H1 (cell line): ENCODE data around the gene HJURP. TPM values are rescaled to one million over a fixed set of nuclear protein-coding genes. Genes with fewer than 3 reads are reported as not detected.

Experiments
- BCL11A ChIP-seq, 2 experiments: IDR thresholded peaks; one replicate each; pipeline ENCODE4 v1.6.1; 2011; ENCODE audit warnings: low read depth in 2 of 2, low read length in 2 of 2, mild to moderate bottlenecking in 2 of 2
- CHD1 ChIP-seq: IDR thresholded peaks from 2 replicates; pipeline ENCODE4 v1.6.1; 2012; ENCODE audit warnings: low read depth, low read length, improper control_type of control experiment
- EGR1 ChIP-seq: IDR thresholded peaks from 2 replicates; pipeline ENCODE4 v1.6.1; 2011; ENCODE audit warnings: low read depth, low read length, borderline replicate concordance
- FOSL1 ChIP-seq: IDR thresholded peaks from 2 replicates; pipeline ENCODE4 v1.6.1; 2011; ENCODE audit warnings: mild to moderate bottlenecking, low read depth, low read length, moderate library complexity; ENCODE audit not compliant: insufficient read depth
- GABPA ChIP-seq: IDR thresholded peaks from 2 replicates; pipeline ENCODE4 v1.6.1; 2011; ENCODE audit warnings: mild to moderate bottlenecking, low read length, moderate library complexity, borderline replicate concordance; ENCODE audit not compliant: insufficient read depth
- JUN ChIP-seq: IDR thresholded peaks from 2 replicates; pipeline ENCODE4 v1.6.1; 2011; ENCODE audit warnings: low read depth, mild to moderate bottlenecking, improper control_type of control experiment, low read length
- POLR2A ChIP-seq, 2 experiments: IDR thresholded peaks; 1 replicate in 1 of 2; 2 replicates in 1 of 2; pipeline ENCODE4 v1.6.1; 2011; ENCODE audit warnings: low read depth in 2 of 2, low read length in 2 of 2, mild to moderate bottlenecking in 2 of 2; ENCODE audit errors: control extremely low read depth in 1 of 2
- SIRT6 ChIP-seq: IDR thresholded peaks from one replicate; pipeline ENCODE4 v1.7.1; 2012; ENCODE audit warnings: low read length, inconsistent platforms
- SP2 ChIP-seq: IDR thresholded peaks from 2 replicates; pipeline ENCODE4 v1.6.1; 2012; ENCODE audit warnings: mild to moderate bottlenecking, low read length, inconsistent platforms
- SUZ12 ChIP-seq: fragments of 200-600 bp; sonication (generic); IDR thresholded peaks from 2 replicates; pipeline ENCODE4 v1.6.1; 2012; ENCODE audit warnings: mild to moderate bottlenecking, inconsistent platforms, low read length, moderate library complexity, mixed read lengths
- TAF1 ChIP-seq: IDR thresholded peaks from 2 replicates; pipeline ENCODE4 v1.6.1; 2011; ENCODE audit warnings: mild to moderate bottlenecking, low read depth, low read length
- polyA plus RNA-seq, 7 experiments: library from polyadenylated mRNA; depleted of rRNA in 3 of 7; stranded (reverse) in 5 of 7; unstranded in 2 of 7; fragments of >200 nt in 5 of 7; fragments of 200-250 nt in 2 of 7; gene quantifications; 1 replicate in 5 of 7; 2 replicates in 1 of 7; 4 replicates in 1 of 7; pipeline versions ENCODE4 v1.2.1 to v1.2.3, GENCODE V29; 2011 to 2013; ENCODE audit warnings: missing spikeins in 2 of 7, mixed read lengths in 2 of 7
- total RNA-seq: library from RNA; stranded (reverse); fragmentation: NEBNext Ultra II Directional; extraction: Animal tissue kit (Norgen Biotek cat#: 25700); gene quantifications from 2 replicates; pipeline ENCODE4 v1.2.1, GENCODE V29; 2021
- TF ChIP-seq, protein P1 (sequence below): fragments of 300-600 bp; sonication (generic); IDR thresholded peaks from 2 replicates; pipeline ENCODE4 v1.7.1; 2012; ENCODE audit warnings: low read length, moderate library complexity, mild to moderate bottlenecking, inconsistent platforms; ENCODE audit not compliant: insufficient replicate concordance
- TF ChIP-seq, protein P2 (sequence below): IDR thresholded peaks from 2 replicates; pipeline ENCODE4 v1.6.1; 2012; ENCODE audit warnings: inconsistent platforms

HJURP gene
- total and polyA plus RNA-seq, 2 of the 8 experiments (the other 6 are each of a cell fraction or from before 2014, with no cell fraction given), result 49.3 to 60.5 TPM

DNA sequence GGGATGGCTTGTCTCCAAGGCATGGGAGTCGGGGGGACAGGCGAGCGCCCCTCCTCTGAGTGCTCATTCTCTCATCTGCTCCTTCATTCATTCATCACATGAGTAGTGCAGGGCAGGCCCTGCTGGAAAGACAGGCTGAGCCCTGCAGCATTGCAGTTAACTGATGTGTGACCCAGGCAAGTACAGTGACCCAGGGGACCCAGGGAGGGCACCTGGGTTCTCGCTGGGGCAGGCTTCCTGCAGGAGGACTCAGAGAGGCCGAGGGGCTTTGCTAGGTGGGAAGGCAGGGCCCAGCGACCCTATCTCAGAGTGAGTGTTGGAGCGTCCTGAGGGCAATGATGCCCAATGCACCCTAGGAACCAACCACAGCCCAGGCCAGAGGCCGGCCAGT, 30.6 kb downstream of the HJURP start (continued):
- TF ChIP-seq, protein P1, sequence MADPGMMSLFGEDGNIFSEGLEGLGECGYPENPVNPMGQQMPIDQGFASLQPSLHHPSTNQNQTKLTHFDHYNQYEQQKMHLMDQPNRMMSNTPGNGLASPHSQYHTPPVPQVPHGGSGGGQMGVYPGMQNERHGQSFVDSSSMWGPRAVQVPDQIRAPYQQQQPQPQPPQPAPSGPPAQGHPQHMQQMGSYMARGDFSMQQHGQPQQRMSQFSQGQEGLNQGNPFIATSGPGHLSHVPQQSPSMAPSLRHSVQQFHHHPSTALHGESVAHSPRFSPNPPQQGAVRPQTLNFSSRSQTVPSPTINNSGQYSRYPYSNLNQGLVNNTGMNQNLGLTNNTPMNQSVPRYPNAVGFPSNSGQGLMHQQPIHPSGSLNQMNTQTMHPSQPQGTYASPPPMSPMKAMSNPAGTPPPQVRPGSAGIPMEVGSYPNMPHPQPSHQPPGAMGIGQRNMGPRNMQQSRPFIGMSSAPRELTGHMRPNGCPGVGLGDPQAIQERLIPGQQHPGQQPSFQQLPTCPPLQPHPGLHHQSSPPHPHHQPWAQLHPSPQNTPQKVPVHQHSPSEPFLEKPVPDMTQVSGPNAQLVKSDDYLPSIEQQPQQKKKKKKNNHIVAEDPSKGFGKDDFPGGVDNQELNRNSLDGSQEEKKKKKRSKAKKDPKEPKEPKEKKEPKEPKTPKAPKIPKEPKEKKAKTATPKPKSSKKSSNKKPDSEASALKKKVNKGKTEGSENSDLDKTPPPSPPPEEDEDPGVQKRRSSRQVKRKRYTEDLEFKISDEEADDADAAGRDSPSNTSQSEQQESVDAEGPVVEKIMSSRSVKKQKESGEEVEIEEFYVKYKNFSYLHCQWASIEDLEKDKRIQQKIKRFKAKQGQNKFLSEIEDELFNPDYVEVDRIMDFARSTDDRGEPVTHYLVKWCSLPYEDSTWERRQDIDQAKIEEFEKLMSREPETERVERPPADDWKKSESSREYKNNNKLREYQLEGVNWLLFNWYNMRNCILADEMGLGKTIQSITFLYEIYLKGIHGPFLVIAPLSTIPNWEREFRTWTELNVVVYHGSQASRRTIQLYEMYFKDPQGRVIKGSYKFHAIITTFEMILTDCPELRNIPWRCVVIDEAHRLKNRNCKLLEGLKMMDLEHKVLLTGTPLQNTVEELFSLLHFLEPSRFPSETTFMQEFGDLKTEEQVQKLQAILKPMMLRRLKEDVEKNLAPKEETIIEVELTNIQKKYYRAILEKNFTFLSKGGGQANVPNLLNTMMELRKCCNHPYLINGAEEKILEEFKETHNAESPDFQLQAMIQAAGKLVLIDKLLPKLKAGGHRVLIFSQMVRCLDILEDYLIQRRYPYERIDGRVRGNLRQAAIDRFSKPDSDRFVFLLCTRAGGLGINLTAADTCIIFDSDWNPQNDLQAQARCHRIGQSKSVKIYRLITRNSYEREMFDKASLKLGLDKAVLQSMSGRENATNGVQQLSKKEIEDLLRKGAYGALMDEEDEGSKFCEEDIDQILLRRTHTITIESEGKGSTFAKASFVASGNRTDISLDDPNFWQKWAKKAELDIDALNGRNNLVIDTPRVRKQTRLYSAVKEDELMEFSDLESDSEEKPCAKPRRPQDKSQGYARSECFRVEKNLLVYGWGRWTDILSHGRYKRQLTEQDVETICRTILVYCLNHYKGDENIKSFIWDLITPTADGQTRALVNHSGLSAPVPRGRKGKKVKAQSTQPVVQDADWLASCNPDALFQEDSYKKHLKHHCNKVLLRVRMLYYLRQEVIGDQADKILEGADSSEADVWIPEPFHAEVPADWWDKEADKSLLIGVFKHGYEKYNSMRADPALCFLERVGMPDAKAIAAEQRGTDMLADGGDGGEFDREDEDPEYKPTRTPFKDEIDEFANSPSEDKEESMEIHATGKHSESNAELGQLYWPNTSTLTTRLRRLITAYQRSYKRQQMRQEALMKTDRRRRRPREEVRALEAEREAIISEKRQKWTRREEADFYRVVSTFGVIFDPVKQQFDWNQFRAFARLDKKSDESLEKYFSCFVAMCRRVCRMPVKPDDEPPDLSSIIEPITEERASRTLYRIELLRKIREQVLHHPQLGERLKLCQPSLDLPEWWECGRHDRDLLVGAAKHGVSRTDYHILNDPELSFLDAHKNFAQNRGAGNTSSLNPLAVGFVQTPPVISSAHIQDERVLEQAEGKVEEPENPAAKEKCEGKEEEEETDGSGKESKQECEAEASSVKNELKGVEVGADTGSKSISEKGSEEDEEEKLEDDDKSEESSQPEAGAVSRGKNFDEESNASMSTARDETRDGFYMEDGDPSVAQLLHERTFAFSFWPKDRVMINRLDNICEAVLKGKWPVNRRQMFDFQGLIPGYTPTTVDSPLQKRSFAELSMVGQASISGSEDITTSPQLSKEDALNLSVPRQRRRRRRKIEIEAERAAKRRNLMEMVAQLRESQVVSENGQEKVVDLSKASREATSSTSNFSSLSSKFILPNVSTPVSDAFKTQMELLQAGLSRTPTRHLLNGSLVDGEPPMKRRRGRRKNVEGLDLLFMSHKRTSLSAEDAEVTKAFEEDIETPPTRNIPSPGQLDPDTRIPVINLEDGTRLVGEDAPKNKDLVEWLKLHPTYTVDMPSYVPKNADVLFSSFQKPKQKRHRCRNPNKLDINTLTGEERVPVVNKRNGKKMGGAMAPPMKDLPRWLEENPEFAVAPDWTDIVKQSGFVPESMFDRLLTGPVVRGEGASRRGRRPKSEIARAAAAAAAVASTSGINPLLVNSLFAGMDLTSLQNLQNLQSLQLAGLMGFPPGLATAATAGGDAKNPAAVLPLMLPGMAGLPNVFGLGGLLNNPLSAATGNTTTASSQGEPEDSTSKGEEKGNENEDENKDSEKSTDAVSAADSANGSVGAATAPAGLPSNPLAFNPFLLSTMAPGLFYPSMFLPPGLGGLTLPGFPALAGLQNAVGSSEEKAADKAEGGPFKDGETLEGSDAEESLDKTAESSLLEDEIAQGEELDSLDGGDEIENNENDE, result no peak
- TF ChIP-seq CHD1 (no peak), SP2 (no peak), SUZ12 (no peak), POLR2A (IDR thresholded peaks at IDR 0.05; ENCODE audit: control extremely low read depth in 1 of 2, low read depth in 2 of 2, low read length in 2 of 2) (no peak), BCL11A (IDR thresholded peaks at IDR 0.05; ENCODE audit: low read depth in 2 of 2, low read length in 2 of 2) (no peak), FOSL1 (no peak), GABPA (no peak), JUN (no peak), SIRT6 (no peak), EGR1 (no peak), TAF1 (no peak)
- TF ChIP-seq, protein P2, sequence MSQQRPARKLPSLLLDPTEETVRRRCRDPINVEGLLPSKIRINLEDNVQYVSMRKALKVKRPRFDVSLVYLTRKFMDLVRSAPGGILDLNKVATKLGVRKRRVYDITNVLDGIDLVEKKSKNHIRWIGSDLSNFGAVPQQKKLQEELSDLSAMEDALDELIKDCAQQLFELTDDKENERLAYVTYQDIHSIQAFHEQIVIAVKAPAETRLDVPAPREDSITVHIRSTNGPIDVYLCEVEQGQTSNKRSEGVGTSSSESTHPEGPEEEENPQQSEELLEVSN, result no peak
